ENCODE measurements around the gene CTU1.

- no peak for TF ChIP-seq NFE2L1 (CRISPR knock-in tag; IDR thresholded peaks at IDR 0.05)
- no peak for TF ChIP-seq CTCF (IDR thresholded peaks at IDR 0.05)
- no peak for TF ChIP-seq ZNF416 (CRISPR knock-in tag; IDR thresholded peaks at IDR 0.05)
- TF ChIP-seq FOXJ3 (CRISPR knock-in tag; IDR thresholded peaks at IDR 0.05; ENCODE audit: borderline replicate concordance), result no peak
- TF ChIP-seq ESRRA (CRISPR knock-in tag; IDR thresholded peaks at IDR 0.05; ENCODE audit: borderline replicate concordance), result no peak
- no peak for TF ChIP-seq PRDM15 (CRISPR knock-in tag; IDR thresholded peaks at IDR 0.05)
- TF ChIP-seq RELA (CRISPR knock-in tag; IDR thresholded peaks at IDR 0.05; ENCODE audit: borderline replicate concordance), result no peak
Observed at GRCh38 chr19:51127032-51127431, 18.8 kb upstream of the CTU1 start.

Data from WTC11 (cell line).